Astrocyte (in vitro differentiated cells and primary cell): ENCODE results near the gene RTN4. TPM values are rescaled to one million over a fixed set of nuclear protein-coding genes. Genes with fewer than 3 reads are reported as not detected.

Experiments
- DNase-seq: peaks from one replicate; pipeline ENCODE4 v3.0.0-alpha.2; 2010; ENCODE audit warnings: low read depth
- FAIRE-seq: peaks from 2 replicates; lab custom pipeline; 2011; peaks lifted over from hg19 to GRCh38; lab: Jason Lieb, UNC
- H2AFZ ChIP-seq: 2 replicates; pipeline ENCODE4 v1.6.0; 2012; ENCODE audit warnings: low read depth, low read length, inconsistent platforms
- H3K27ac ChIP-seq: 2 replicates; pipeline ENCODE4 v1.5.1; 2011; ENCODE audit warnings: low read depth, low read length, inconsistent platforms
- H3K27me3 ChIP-seq: 2 replicates; pipeline ENCODE4 v1.6.0; 2011; ENCODE audit warnings: low read length, inconsistent platforms; ENCODE audit not compliant: insufficient read depth
- H3K36me3 ChIP-seq: 2 replicates; pipeline ENCODE4 v1.5.1; 2011; ENCODE audit warnings: low read length, inconsistent platforms; ENCODE audit not compliant: insufficient read depth
- H3K4me1 ChIP-seq: 2 replicates; pipeline ENCODE4 v1.5.1; 2011; ENCODE audit warnings: low read length, inconsistent platforms; ENCODE audit not compliant: insufficient read depth
- H3K4me2 ChIP-seq: 2 replicates; pipeline ENCODE4 v1.6.0; 2012; ENCODE audit warnings: low read length, inconsistent platforms
- H3K4me3 ChIP-seq: 2 replicates; pipeline ENCODE4 v1.5.1; 2011; ENCODE audit warnings: low read depth, mild to moderate bottlenecking, low read length, inconsistent platforms; ENCODE audit not compliant: insufficient read depth
- H3K79me2 ChIP-seq: 2 replicates; pipeline ENCODE4 v1.6.0; 2012; ENCODE audit warnings: mild to moderate bottlenecking, low read length, inconsistent platforms; ENCODE audit not compliant: insufficient read depth
- H3K9ac ChIP-seq: 2 replicates; pipeline ENCODE4 v1.6.0; 2012; ENCODE audit warnings: mild to moderate bottlenecking, low read length, inconsistent platforms
- H3K9me3 ChIP-seq: 2 replicates; pipeline ENCODE4 v1.5.1; 2012; ENCODE audit warnings: low read depth, mild to moderate bottlenecking, low read length, inconsistent platforms; ENCODE audit not compliant: insufficient read depth
- H4K20me1 ChIP-seq: 2 replicates; pipeline ENCODE4 v1.6.0; 2012; ENCODE audit warnings: low read length, inconsistent platforms; ENCODE audit not compliant: insufficient read depth
- H3K27ac Mint-ChIP-seq: one replicate; pipeline ENCODE4 v1.8.0; 2021; ENCODE audit warnings: mild to moderate bottlenecking, mixed read lengths; ENCODE audit not compliant: unreplicated experiment
- H3K27me3 Mint-ChIP-seq: one replicate; pipeline ENCODE4 v1.8.0; 2021; ENCODE audit warnings: low read depth, mixed read lengths; ENCODE audit not compliant: unreplicated experiment
- H3K36me3 Mint-ChIP-seq: one replicate; pipeline ENCODE4 v1.8.0; 2021; ENCODE audit warnings: low read depth, mixed read lengths; ENCODE audit not compliant: unreplicated experiment
- H3K4me1 Mint-ChIP-seq: one replicate; pipeline ENCODE4 v1.8.0; 2021; ENCODE audit warnings: low read depth, mixed read lengths; ENCODE audit not compliant: unreplicated experiment
- H3K4me3 Mint-ChIP-seq: one replicate; pipeline ENCODE4 v1.8.0; 2021; ENCODE audit warnings: mild to moderate bottlenecking, moderate library complexity, mixed read lengths; ENCODE audit not compliant: unreplicated experiment
- H3K9me3 Mint-ChIP-seq: one replicate; pipeline ENCODE4 v1.8.0; 2021; ENCODE audit warnings: mild to moderate bottlenecking, mixed read lengths; ENCODE audit not compliant: unreplicated experiment
- EZH2 ChIP-seq: IDR thresholded peaks from 2 replicates; pipeline ENCODE4 v1.6.1; 2012; ENCODE audit warnings: mild to moderate bottlenecking, low read length, inconsistent platforms; ENCODE audit not compliant: insufficient read depth
- total RNA-seq: library from RNA; stranded (reverse); gene quantifications from 2 replicates; pipeline ENCODE4 v1.2.1, GENCODE V29; 2021
- TF ChIP-seq, protein P1 (sequence below): IDR thresholded peaks from 2 replicates; pipeline ENCODE4 v1.5.1; 2011; ENCODE audit warnings: low read depth, mild to moderate bottlenecking, inconsistent platforms, low read length, moderate library complexity; ENCODE audit not compliant: insufficient read depth

Gene RTN4
- total RNA-seq, 1 donor from 2014 or later = 541 TPM

DNA sequence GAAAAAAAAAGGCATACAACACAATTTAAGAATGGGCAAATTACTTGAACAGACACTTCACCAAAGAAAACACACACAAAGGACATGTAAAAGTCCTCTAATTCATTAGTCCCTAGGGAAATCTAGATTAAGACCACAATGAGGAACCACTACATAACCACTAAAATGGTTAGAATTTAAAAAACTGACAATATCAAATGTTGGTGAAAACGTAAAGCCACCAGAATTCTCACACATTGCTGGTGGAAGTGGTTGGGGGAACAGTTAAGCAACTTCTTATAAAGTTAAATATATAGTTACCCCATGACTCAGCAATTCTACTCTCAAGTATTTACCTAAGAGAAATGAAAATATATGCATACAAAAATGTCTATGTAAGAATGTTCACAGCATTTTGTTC is 11.8 kb downstream of the RTN4 start:
- Histone ChIP-seq H2AFZ (no peak overlapping the region), H3K4me1 (no peaks in the 10 kb centered on the region), H3K36me3 (no peaks in the 10 kb centered on the region), H3K27ac (no peak overlapping the region), H3K9ac (no peak overlapping the region), H3K4me3 (no peak overlapping the region), H3K27me3 (no peaks in the 10 kb centered on the region), H3K4me2 (no peak overlapping the region), H3K79me2 (peaks cover 100% of the 10 kb centered on the region), H4K20me1 (peaks cover 98% of the 10 kb centered on the region), H3K9me3 (no peaks in the 10 kb centered on the region)
- peaks cover 57% of the 10 kb centered on the region for H3K4me1 Mint-ChIP-seq
- FAIRE-seq (no peak), DNase-seq (peak; percentile 23)
- no peak for TF ChIP-seq EZH2
- TF ChIP-seq, protein P1, sequence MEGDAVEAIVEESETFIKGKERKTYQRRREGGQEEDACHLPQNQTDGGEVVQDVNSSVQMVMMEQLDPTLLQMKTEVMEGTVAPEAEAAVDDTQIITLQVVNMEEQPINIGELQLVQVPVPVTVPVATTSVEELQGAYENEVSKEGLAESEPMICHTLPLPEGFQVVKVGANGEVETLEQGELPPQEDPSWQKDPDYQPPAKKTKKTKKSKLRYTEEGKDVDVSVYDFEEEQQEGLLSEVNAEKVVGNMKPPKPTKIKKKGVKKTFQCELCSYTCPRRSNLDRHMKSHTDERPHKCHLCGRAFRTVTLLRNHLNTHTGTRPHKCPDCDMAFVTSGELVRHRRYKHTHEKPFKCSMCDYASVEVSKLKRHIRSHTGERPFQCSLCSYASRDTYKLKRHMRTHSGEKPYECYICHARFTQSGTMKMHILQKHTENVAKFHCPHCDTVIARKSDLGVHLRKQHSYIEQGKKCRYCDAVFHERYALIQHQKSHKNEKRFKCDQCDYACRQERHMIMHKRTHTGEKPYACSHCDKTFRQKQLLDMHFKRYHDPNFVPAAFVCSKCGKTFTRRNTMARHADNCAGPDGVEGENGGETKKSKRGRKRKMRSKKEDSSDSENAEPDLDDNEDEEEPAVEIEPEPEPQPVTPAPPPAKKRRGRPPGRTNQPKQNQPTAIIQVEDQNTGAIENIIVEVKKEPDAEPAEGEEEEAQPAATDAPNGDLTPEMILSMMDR = no peak
- H3K9me3 Mint-ChIP-seq = no peaks in the 10 kb centered on the region
- H3K27me3 Mint-ChIP-seq = no peaks in the 10 kb centered on the region
- H3K36me3 Mint-ChIP-seq = no peaks in the 10 kb centered on the region
- H3K4me3 Mint-ChIP-seq = no peak overlapping the region
- no peak overlapping the region for H3K27ac Mint-ChIP-seq

DNA sequence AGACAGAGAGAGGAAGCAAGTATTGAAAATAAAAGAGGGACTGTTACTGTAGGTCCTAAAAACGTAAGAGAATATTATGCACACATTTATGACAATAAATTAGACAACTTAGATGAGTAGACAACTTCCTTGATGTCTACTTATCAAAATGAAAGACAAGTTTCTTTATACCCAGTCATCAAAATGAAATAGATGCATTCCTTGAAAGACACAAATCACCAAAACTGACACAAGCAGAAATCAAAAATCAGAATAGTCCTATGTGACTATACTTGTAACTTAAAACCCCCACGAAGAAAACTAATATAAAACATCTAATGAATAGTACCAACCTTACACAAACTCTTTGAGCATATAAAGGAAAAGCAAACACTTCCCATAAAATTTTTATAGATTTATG is 14.5 kb downstream of the RTN4 start:
- H3K9me3 ChIP-seq = no peaks in the 10 kb centered on the region
- no peaks in the 10 kb centered on the region for H3K36me3 Mint-ChIP-seq
- H3K27me3 ChIP-seq = no peaks in the 10 kb centered on the region
- no peak overlapping the region for H3K4me3 Mint-ChIP-seq
- peaks cover 100% of the 10 kb centered on the region for H3K79me2 ChIP-seq
- H3K9ac ChIP-seq = no peak overlapping the region
- no peak overlapping the region for H3K27ac Mint-ChIP-seq
- H3K4me1 ChIP-seq = peaks cover 6% of the 10 kb centered on the region
- FAIRE-seq = no peak
- no peaks in the 10 kb centered on the region for H3K27me3 Mint-ChIP-seq
- H3K4me3 ChIP-seq = no peak overlapping the region
- peak overlapping the region; percentile 9 for H3K4me2 ChIP-seq
- peaks cover 60% of the 10 kb centered on the region for H3K4me1 Mint-ChIP-seq
- no peak for TF ChIP-seq EZH2
- TF ChIP-seq, protein P1 = no peak
- no peaks in the 10 kb centered on the region for H3K36me3 ChIP-seq
- peaks cover 98% of the 10 kb centered on the region for H4K20me1 ChIP-seq
- no peak for DNase-seq
- no peak overlapping the region for H2AFZ ChIP-seq
- H3K27ac ChIP-seq = no peak overlapping the region
- no peaks in the 10 kb centered on the region for H3K9me3 Mint-ChIP-seq

DNA sequence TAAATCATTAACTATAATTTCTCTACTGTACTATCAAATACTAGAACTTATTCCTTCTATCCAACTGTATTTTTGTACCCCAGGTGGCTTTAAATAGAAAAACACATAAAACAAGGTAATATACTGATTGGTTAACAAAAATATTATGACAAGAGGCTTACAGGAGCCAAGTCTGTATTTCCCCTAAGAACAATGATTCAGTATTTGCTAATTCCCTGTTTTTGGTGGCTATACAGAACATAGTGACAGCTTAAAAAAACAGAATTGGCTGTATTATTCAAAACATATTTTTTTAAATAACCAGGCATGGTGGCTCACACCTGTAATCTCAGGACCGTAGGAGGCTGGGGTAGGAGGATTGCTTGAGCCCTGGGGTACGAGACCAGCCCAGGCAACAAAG is 16.3 kb downstream of the RTN4 start:
- H2AFZ ChIP-seq = no peak overlapping the region
- Mint-ChIP-seq H3K4me3 (no peak overlapping the region), H3K27ac (no peak overlapping the region), H3K36me3 (no peaks in the 10 kb centered on the region), H3K9me3 (no peaks in the 10 kb centered on the region), H3K27me3 (no peaks in the 10 kb centered on the region), H3K4me1 (peaks cover 54% of the 10 kb centered on the region)
- no peaks in the 10 kb centered on the region for H3K27me3 ChIP-seq
- peaks cover 100% of the 10 kb centered on the region for H3K79me2 ChIP-seq
- H3K4me1 ChIP-seq = peaks cover 6% of the 10 kb centered on the region
- H4K20me1 ChIP-seq = peaks cover 99% of the 10 kb centered on the region
- no peaks in the 10 kb centered on the region for H3K9me3 ChIP-seq
- H3K36me3 ChIP-seq = no peaks in the 10 kb centered on the region
- no peak for FAIRE-seq
- no peak for DNase-seq
- TF ChIP-seq, protein P1 = no peak
- no peak for TF ChIP-seq EZH2
- H3K4me2 ChIP-seq = no peak overlapping the region
- H3K4me3 ChIP-seq = no peak overlapping the region
- H3K9ac ChIP-seq = no peak overlapping the region
- no peak overlapping the region for H3K27ac ChIP-seq
